Activated CD8-positive, alpha-beta memory T cell treated with anti-CD3 and anti-CD28 coated beads, Interleukin-2, amount 50 U/mL, for 1 hour (primary cell): ENCODE data around the gene LILRA6.

Experiments
- DNase-seq: peaks from one replicate; pipeline ENCODE4 v3.0.0-alpha.2; 2020; ENCODE audit errors: extremely low read depth

Gene LILRA6

DNA sequence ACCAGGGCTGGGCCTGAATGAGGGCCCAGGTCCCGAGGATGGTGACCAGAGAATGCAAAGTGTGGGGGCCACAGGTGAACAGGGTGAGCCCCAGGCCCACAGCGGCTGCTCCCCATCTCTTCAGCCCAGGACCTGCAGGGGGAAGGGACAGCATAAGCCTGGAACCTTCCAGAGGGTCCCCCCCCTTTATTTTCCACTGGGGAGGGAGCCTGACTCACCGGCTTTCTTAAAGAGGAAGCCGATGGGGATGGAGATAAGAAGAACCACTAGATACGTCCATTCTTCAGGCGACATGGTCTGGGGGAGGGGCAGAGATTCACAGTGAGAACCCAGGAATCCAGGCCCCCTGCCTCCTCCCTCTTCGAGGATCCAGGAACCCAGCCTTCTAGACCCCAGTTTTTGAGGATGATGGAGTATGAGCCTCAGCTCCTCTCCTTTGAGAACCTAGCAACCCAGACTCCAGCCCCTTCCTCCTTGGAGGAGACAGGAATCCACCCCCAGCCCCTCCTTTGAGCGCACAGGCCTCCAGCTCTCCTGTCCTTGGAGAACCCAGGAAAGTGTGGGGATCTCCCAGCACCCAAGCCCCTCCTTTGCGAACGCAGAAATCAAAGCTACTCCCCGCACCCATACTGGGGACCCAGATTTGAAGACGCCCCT lies 54.2 kb downstream of the LILRA6 start:
- DNase-seq, result no peak

GRCh38 chr19:54186934-54187381 lies 55.6 kb downstream of the LILRA6 start:
- no peak for DNase-seq
